HG03066 (cell line): ENCODE results near the gene MRPS24.
"Not testable (repeated sequence)": the region's sequence is repeated elsewhere in the genome, so short reads cannot be mapped to it uniquely, and the experiment has no call there.

Source experiments
- ATAC-seq: cut with Tn5 transposase; IDR thresholded peaks from one replicate; pipeline ENCODE4 v1.9.1; 2021; ENCODE audit warnings: low read depth; ENCODE audit not compliant: unreplicated experiment

MRPS24 gene

DNA sequence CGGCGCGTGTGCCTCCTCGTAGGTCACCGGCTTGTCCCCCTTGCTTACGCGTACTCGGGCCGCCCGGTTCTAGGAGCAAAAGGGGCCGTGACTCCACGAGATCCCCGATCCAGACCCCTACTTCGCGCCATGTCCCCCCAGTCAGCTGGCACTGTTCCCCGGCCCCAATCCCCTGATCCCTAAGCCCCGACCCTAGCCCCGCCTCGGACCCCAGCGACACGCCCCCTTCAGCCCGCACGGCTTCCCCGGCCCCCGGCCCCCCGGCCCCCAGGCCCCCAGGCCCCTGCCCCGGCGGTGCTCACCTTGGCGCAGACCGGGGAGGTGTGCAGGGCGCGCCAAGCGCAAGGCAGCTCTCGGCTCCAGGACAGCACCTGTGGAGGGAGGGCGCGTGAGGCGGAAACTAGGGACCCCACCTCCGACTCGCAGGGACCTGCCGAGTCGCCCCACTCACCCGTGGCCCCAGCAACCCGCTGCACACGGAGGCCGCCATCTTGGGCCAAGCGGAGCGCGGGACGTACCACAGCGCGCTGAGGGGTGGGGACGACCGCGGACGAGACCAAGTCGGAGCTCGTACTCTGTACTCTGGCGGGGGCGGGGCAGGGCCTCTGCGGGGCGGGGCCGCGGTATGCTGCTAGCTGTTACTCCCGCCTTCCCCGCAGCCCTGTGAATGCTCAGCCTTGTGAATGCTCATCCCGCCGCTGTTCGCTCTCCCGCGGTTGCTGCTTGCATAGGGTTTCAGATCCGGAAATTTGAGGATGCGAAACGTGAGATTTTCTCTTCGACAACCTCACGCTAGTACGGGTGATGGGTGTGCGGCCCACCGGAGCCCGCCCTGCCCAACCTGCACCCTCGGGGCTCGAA lies at the start of gene MRPS24:
Gene MRPS24 (minus strand): TSS at position 512 of the 861 bp plus-strand sequence. CDS start 22 bp downstream, at position 490.
- ATAC-seq = peak; percentile 93

DNA sequence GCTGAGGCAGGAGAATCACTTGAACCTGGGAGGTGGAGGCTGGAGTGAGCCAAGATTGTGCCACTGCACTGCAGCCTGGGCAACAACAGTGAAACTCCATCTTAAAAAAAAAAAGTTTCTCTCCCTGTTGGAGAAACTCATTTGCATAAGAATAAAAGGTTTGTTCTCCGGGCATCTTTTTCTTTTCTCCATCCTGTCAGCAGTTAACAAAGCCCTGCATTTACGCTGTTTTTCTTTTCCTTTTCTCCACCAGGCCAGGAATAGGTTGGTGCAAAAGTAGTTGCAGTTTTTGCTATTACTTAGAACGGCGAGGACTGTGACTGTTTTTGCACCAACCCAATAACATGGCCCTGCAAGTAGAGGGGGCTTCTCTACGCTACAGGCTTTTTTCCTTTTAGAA lies 46.6 kb upstream of the MRPS24 start:
- no peak for ATAC-seq

DNA sequence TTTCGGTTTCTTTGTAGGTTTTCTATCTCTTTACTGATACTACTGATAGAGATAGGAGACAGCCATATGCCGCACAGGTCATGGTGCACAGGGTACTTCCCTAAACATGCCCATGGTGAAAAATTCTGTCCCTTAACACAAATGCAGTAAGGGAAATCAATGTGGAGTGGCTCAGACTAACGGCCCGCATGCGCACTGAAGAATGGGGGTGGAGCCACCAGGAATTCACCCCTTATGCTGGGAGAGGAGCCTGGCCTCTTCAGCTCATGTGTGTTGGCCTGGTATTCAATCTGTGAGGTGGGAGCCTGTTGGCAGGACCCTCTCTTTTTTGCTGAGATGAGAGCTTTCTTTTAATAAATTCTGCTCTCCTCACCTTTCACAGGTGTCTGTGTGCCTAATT lies 45.5 kb upstream of the MRPS24 start:
- no peak for ATAC-seq

DNA sequence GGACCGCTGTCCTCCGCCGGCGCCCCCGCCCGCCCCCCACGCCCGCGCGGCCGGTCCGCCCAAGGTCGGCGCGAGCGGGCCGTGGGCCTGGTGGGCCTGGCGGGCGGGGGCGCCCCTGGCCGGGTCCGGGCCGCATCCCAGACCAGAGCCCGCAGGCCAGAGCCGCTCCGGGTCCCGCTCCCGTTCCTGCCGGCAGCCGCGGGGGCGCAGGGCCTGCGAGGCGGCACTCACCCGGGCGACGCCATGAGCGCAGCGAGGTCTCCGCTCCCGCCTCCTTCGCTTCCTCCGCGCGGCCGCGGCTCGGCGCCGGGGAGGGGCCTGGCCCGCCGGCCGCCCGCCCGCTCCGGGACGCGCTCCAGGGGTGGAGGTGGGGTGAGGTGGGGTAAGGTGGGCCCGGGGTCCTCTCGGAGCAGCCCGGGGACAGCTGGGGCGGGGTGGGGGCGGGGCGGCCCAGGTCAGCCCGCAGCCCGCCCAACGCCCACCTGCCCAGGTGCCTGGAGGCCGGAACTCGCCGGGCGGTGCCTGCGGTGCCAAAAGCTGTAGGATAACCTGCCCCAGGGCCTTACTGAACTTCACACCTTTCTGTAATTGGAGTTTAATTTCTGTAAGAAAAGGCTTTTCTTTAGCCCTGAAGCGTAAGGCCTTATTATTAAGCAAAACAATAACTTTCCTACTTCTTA lies 37.2 kb upstream of the MRPS24 start, which contains the start of gene URGCP:
Gene URGCP (minus strand): TSS at position 266 of the 680 bp plus-strand sequence. CDS start 21 bp downstream, at position 245.
- ATAC-seq = peak; percentile 80

DNA sequence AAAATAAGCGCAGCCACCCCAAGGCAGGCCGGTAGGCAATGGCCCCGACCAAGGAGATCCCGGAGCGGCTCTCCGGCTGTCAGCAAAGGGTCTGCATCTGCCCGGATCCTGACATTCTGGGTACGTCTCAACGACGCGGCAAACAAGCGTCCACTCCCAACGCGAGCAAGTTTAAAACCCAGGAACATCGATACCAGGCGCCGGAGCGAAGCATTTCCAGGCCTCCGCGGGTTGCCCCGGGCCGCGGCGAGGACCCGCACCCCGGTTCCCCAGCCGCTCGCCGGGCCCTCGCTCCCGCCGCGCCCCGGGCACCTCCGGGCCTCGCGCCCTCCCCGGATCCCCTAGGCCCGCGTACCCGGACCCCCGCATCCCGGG lies 36.6 kb upstream of the MRPS24 start:
- ATAC-seq = peak; percentile 29

DNA sequence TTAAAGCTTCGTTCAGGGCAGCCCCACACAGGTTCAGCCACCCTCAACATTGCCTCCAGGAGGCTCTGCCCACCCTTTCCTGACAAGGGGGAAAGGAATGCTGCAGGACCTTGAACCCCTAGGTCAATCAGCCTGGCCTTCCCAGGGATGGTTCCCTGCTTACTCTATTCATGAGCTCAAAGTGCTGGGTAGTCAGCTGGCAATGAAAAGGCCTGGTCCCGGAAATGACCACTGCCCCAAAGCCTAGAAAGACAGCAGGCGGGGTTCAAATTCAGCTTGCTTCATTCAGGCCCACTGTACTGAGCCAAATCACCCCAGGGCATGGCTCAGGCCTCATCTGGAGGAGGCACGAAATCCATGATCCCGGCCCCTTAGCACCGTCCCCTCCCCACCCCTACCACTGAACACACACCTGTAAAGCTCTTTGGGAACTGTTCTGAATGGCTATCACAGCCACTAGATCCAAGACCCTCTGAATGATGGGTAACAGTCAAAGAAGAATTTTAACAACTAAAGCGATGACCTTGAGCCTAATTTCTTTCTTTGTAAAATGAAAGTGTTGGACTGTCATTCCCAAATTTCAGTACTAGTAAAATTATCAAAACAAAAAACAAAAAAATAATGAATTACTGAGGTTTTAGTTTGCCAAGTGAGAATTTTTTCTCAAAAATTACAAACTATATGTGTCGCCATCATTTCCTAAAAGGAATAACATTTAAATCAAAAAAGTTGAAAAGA lies 36.1 kb upstream of the MRPS24 start:
- no peak for ATAC-seq

DNA sequence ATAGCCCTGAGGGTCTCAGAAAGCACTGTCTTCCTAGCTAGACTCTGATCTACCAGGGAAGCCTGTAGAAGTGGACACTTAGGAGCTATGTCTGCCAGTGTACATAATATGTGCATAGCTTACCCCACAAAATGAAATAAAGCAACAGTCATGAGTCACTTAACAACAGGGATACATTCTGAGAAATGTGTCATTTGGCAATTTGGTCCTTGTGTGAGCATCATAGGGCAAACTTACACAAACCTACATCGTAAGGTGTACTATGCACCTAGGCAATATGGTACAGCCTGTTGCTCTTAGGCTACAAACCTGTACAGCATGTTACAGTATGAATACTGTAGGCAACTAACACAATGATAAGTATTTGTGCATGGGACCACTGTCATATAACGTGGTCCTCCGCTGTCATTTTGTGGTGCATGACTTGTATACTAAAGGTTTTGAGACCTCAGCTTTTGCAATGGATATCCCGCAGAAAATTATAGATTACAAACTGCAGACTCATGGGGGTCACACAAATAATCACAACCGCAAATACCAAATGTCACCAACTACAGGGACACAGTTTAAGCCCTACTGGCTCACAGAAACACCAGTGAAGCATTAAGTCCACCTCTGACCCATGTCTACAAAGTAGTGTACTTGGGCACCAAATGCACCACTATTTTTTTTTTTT lies 35.4 kb upstream of the MRPS24 start:
- no peak for ATAC-seq

DNA sequence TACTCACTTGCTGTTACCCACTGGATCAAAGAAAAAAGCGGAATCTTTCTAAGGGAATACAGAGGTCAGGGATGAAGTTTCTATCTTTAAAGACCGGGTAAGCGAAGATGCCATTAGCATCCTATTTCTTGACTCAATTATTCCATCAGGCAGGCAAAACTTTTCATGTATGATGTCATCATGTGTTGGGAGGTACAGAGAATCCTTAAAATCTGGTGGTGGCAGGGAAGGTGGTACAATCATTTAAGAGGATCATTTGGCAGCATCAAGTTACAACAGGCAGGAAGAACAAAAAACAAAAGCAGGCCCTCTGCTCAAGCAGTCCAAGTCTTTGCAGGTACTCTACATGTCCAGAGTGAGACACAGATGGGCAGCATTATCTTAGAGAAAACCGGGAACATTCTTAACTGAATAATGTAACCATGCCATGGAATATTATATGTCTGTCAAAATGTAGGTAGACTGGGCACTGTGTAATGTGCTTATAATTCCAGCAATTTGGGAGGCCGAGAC lies 33.3 kb upstream of the MRPS24 start:
- ATAC-seq = no peak

DNA sequence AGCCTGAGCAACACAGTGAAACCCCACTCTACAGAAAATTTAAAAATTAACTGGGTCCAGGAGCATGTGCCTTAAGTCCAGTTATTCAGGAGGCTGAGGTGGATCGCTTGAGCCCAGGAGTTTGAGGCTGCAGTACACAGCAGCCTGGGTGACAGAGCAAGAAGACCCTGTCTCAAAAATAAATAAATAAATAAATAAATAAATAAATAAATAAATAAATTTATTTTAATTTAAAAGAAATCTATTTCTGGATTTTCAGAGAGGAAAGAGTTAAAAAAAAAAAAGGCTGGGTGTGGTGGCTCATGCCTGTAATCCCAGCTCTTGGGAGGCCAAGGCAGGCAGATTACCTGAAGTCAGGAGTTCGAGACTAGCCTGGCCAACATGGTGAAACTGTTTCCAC lies 29.3 kb upstream of the MRPS24 start:
- not testable (repeated sequence) for ATAC-seq

DNA sequence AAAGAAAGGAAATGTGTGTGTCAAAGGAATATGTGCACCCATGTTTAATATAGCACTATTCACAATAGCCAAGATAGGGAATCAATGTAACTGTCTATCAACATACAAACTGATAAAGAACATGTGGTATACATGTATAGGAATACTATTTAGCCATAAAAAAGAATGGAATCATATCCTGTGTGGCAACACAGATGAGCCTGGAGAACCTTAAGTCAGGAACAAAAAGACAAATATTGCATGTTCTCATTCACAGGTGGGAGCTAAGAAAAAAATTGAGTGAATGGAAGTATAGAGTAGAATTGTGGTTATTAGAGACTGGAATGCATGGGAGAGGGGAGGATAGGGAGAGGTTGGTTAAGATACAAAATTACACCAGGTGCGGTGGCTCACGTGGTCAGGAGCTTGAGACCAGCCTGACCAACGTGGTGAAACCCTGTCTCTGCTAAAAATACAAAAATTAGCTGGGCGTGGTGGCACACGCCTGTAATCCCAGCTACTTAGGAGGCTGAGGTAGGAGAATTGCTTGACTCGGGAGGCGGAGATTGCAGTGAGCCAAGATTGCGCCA lies 26.6 kb upstream of the MRPS24 start:
- ATAC-seq = no peak

DNA sequence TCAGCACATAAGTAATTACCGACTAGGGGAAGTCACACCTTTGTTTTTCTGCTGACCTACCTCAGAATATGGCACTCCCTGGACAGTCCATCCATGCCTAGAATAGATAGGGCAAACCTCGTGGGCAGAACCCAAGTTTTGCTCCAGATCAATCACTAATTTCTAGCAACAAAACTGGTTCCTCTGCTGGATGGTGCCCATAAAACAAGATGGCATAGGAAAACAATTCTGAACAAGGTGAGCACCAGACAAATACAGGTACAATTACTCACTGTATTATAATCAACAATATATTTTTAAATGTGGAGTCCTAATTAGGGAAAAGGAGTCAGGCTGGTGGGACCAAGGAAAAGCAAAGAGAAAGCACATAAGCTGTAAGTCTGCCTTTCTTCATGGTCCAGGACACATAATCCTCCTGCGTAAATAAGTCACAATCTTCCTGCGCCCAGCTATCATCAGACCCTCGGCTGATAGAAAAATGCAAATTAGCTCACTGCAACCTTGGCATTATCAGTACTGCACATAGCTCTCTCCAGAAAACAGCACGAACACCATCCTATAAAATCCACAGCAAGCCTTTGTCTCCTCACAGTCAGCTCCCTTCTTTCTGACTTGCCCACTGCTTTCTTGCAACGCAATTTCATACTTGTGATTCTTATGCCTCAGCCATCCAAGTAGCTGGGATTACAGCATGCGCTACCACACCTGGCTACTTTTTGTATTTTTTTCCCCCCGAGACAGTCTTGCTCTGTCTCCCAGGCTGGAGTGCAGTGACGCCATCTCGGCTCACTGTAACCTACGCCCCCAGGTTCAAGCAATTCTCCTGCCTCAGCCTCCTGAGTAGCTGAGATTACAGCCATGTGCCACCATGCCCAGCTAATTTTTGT lies 22.0 kb upstream of the MRPS24 start:
- ATAC-seq = no peak

DNA sequence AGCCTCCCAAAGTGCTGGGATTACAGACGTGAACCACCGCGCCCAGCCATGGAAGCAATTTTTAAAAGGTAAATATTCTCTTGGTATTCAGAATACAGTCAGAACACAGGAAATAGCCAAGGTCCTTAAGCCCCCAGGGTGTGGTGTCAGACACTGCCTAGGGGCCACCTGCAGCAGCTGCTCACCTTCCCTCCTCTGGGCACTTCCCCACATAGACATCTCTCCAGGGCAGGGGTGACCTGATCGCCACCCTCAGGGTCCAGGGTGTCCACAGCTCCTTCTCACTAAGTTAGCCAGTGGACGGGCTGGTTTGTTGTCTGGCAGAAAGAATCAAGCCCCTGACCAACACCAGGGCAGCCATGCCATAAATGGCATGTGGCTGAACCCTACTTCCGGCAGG lies 21.2 kb upstream of the MRPS24 start:
- ATAC-seq = no peak

DNA sequence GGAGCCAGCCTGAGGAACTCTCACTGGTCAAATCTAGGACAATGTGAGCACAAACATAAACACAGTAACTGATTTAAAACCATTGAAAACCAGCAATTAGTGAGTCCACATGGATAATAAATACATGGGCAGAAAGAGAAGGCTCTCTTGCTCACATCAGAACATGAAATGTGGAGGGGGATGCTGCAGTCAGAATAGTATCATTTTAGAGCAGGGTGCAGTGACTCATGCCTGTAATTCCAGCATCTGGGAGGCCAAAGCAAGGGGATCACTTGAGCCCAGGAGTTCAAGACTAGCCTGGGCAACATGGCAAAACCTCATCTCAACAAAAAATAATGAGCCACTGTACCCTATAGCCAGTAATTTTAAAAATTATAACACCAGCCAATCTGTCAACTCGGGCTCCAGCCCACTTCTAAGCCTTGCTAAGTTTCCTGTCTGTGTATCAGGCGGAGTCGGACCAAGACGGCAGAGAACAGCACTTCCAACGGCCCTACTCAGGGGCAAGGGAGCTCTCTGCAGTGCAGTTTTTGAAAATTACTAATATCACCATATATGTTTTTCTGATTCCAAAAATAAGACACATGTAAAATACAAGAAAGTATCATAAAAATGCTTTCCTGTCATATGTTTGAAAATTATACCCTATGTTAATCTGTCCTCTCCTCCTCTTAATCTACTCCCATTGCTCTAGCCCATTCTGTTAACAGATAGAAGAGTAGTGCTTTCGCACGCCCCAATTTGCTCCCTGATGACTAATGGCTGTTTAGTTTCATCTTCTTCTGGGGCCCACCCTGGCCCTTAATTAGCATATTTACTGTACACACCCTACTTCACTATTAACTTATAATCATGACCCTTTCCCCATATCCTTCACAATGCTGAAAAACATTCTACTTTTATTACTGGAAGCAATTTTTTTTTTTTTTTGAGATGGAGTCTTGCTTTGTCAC lies 20.0 kb upstream of the MRPS24 start:
- ATAC-seq = no peak

DNA sequence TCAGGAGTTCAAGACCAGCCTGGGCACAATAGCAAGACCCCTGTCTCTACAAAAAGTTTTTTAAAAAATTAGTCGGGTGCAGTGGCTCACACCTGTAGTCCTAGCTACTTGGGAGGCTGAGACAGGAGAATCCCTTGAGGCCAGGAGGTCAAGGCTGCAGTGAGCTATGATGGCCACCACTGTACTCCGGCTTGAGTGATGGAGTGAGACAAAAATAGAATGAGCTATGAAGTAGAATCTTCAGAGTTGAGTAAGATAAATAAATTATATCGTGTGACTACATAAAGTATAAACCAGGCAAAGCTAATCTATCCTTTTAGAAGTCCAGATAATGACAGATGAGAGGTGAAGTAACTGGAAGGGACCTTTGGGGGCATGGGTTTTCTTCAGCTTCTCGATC lies 15.3 kb upstream of the MRPS24 start:
- no peak for ATAC-seq

DNA sequence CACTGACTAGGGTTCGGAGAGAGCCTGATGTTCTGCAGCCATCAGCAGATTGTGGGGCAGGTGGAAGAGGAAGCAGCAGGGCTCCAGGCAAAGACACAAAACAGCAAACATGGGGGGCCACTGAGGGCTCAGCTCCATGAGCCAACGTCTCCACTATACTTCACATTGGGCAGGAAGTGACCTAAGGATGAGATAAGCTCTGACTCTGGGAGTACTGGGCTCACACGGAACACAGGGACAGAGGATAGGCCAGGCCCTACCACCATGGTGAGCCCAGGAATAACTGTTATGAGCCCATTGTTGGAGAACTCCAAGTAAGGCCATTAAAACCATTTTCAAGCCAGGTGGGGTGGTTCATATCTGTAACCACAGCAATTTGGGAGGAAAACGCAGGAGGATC lies 14.9 kb upstream of the MRPS24 start:
- no peak for ATAC-seq

DNA sequence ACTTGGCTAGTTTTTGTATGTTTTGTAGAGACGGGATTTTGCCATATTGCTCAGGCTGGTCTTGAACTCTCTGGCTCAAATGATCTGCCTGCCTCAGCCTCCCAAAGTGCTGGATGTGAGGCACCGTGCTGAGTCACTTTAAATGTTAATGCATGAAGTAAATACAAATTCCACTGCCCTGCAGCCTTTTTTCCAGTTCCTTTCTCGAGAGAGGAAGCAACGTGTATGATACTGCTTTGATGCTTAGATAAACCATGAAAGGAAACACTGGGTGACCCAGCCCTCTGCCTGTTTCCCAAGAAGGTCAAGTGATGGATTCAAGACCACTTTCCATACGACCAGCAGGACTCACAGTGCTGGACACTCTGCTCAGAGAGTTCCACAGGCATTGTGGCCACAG lies 11.3 kb upstream of the MRPS24 start:
- no peak for ATAC-seq

DNA sequence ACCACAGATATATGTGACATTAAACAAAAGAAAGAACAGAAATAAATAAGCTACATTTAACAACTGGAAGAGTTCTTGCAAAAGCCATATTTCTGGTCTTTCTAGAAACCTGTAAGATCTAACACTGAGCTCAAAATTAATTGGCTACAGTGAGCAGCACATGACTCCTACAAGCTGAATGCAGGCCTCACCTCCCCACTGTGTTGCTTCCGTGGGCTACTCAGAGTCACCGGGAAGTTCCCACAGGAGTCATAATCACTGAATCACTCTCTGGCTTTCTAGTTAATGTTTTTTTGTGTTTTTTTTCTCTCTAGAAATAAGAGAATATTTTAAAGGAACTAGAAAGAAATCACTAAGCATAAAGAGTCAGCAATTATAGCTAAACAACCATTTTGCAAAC lies 10.2 kb upstream of the MRPS24 start:
- ATAC-seq = no peak

DNA sequence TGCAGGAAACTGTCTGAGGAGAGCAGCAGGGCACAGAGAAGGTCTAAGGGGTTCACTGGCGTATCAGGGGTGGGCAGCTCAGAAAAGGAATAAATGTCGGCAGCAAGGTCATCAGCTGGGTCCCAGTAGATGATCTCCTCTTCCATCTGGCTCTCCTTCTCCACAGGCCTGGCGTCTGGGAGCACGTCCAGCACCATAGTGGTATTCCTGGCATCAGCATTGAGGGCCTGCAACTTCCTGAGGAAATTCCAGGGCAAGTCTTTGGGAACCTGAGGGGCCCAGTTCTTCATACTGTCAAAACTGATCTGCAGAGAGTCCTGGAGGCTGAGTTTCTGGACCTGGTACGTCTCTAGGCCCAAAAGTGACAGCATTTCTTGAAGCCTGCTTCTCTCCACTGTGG lies 9.6 kb upstream of the MRPS24 start:
- ATAC-seq = no peak
